Measurements from ENCODE around the gene RNF31.

DNA sequence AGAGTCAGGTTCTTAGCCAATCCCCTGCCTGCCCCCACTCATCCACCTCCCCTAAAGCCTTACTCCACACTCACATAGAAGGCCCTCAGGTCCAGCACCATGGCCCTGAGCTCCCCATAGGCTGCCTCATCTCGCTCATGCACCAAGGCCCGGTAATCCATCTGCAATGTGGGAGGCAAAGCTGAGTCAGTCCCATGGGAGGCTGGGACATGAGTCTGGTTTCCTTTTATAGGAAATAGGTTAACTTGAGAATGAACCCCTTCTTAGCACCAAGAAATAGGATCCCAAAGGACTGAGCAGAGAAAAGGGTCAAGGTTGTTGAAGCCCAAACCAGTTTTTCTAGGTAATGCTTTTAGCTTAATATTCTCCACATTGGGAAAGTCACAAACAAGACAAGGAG lies 3.8 kb upstream of the RNF31 start:
- TF ChIP-seq, protein P1, sequence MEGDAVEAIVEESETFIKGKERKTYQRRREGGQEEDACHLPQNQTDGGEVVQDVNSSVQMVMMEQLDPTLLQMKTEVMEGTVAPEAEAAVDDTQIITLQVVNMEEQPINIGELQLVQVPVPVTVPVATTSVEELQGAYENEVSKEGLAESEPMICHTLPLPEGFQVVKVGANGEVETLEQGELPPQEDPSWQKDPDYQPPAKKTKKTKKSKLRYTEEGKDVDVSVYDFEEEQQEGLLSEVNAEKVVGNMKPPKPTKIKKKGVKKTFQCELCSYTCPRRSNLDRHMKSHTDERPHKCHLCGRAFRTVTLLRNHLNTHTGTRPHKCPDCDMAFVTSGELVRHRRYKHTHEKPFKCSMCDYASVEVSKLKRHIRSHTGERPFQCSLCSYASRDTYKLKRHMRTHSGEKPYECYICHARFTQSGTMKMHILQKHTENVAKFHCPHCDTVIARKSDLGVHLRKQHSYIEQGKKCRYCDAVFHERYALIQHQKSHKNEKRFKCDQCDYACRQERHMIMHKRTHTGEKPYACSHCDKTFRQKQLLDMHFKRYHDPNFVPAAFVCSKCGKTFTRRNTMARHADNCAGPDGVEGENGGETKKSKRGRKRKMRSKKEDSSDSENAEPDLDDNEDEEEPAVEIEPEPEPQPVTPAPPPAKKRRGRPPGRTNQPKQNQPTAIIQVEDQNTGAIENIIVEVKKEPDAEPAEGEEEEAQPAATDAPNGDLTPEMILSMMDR (IDR thresholded peaks at IDR 0.05), result no peak
- no peak for TF ChIP-seq EP300 (IDR thresholded peaks at IDR 0.05)

Measured in esophagus muscularis mucosa (tissue), 3 donors.